HUES64 (cell line): Measurements from ENCODE around the gene ELMO1.

Experiments used
- H3K27ac ChIP-seq: 2 replicates; pipeline ENCODE4 v1.7.0; 2013; ENCODE audit warnings: low read depth, low read length, inconsistent platforms
- H3K27me3 ChIP-seq: 2 replicates; pipeline ENCODE4 v1.6.1; 2013; ENCODE audit warnings: mild to moderate bottlenecking, low read length; ENCODE audit not compliant: insufficient read depth
- H3K36me3 ChIP-seq: 2 replicates; pipeline ENCODE4 v1.6.1; 2013; ENCODE audit warnings: mild to moderate bottlenecking, low read length; ENCODE audit not compliant: insufficient read depth
- H3K4me1 ChIP-seq: 2 replicates; pipeline ENCODE4 v1.6.1; 2013; ENCODE audit warnings: mild to moderate bottlenecking, low read length, moderate library complexity; ENCODE audit not compliant: insufficient read depth
- H3K4me3 ChIP-seq: 2 replicates; pipeline ENCODE4 v1.5.1; 2013; ENCODE audit warnings: mild to moderate bottlenecking, low read length, moderate library complexity
- H3K9ac ChIP-seq: 2 replicates; pipeline ENCODE4 v1.6.1; 2013; ENCODE audit warnings: mild to moderate bottlenecking, low read depth, low read length
- H3K9me3 ChIP-seq: 2 replicates; pipeline ENCODE4 v1.6.1; 2013; ENCODE audit warnings: low read depth, low read length; ENCODE audit not compliant: insufficient read depth
- WGBS: fragments of 150-250, 120-280 bp; methylation state at CpG from one replicate; pipeline ENCODE4 v1.1.7; 2013; ENCODE audit warnings: missing lambda C conversion rate; 5-methylcytosine and 5-hydroxymethylcytosine counted together

ELMO1 gene

DNA sequence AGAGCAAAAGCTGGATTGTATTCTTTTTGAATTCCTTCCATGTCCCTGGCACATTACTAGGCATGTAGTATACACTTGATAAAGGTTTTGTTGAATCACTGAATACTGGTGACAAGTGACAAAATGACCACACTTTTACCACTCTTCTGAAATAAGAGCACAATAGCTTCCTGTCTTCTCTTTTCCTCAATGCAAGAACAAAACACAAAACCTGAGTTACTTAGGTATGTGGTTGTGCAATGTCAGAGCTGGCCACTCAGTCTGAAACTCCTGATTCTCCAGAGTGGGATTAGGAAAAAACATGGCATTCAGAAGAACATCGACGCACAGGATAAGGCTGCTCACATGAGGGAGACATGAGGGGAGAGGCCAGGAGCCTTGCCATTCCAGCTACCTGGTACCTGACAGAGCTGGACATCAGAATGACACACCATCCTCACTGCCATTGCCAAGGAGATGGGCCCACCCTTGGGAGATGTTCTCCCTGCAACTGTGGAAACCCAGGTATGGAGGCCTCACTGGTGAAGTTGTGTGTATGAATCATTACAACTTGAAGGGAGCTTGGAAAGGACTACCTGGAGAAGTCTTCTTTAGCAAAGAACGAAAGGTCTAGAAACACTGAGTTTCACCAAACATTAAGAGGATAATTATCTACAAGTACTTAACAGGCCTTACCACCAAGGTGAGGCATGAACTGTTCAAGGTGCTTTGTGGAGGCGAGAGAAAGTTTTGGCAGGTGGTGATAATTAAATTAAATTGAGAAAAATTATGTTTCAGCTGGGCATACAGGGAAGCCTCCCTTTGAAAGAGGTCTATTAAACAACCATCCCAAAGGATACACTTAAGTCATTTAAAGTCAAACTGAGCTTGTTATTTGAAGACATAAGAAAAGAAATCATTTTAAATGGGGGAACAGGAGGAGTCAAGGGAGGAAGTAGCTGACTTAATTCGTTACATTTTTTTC, 477.8 kb downstream of the ELMO1 start:
- Histone ChIP-seq H3K9me3 (no peaks in the 10 kb centered on the region), H3K9ac (no peak overlapping the region), H3K27ac (no peak overlapping the region), H3K4me3 (no peak overlapping the region), H3K36me3 (no peaks in the 10 kb centered on the region), H3K4me1 (peaks cover 5% of the 10 kb centered on the region; the same call in 1 of the 2 replicates), H3K27me3 (no peaks in the 10 kb centered on the region)
- WGBS = 91% methylated on average over 4 of the region's 5 CpGs

DNA sequence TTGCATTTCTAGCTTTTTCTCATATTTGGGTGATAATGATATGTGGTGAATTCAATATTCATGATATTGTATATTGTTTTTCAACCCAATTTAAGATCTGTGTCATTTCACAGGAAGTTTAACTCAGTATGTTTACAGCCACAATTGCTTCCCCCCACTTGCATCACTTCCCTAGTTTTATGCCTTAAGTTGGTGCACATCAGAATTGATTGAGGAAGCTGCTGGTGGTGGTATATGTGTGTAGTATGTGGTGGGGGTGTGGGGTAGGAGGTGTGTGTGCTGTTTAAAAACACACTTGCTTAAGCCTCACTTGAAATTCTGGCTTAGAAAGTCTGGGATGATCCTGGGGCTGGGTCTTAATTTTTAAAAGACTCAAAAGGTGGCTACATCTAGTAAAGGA, 479.3 kb downstream of the ELMO1 start:
- Histone ChIP-seq H3K27me3 (no peaks in the 10 kb centered on the region), H3K9ac (no peak overlapping the region), H3K4me1 (peaks cover 11% of the 10 kb centered on the region), H3K36me3 (no peaks in the 10 kb centered on the region), H3K9me3 (no peaks in the 10 kb centered on the region), H3K4me3 (no peak overlapping the region), H3K27ac (no peak overlapping the region)

DNA sequence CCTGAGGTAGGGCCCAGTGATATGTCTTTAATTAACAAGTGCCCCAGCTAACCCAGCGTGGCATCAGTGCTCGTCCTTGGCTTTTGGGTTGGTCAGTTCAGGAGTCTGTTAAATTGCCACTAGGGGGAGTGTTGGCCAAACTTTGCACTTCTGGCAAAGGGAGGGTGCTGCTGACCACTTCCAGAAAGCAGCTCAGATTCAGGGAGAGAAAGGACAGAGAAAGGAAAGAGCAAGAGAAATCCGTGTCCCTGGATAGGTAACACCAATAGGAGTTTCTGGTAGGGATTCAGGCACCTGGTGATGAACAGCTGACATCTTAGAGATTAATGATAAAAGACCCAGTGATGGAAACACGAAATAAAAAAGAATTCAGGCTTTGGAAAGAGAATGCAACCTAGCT, 481.3 kb downstream of the ELMO1 start:
- H3K9me3 ChIP-seq = no peaks in the 10 kb centered on the region
- peaks cover 11% of the 10 kb centered on the region for H3K4me1 ChIP-seq
- H3K9ac ChIP-seq = no peak overlapping the region
- H3K4me3 ChIP-seq = no peak overlapping the region
- WGBS = 38% methylated on average over 4 of the region's 4 CpGs
- H3K27ac ChIP-seq = no peak overlapping the region
- H3K36me3 ChIP-seq = no peaks in the 10 kb centered on the region
- H3K27me3 ChIP-seq = no peaks in the 10 kb centered on the region

DNA sequence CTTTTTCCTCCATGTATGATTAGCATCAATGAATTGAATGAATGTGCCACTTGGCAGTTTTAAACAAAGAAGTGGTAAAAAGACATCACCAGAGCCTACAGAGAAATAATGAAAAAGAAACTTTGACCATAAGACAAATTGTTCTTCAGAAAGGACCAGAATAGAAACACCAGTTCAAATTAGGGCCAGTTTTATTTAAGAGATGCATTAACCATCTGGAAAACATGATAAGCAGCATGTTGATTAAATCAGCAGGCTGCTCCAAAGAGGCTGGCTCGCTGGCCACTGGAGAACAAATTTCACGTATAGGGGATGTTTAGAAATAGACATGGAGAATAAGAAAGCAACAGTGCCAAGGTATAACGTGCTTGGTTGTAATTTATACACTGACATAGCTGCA, 482.0 kb downstream of the ELMO1 start:
- no peaks in the 10 kb centered on the region for H3K9me3 ChIP-seq
- H3K9ac ChIP-seq = no peak overlapping the region
- H3K27ac ChIP-seq = no peak overlapping the region
- 83% methylated on average over 3 of the region's 3 CpGs for WGBS
- no peaks in the 10 kb centered on the region for H3K27me3 ChIP-seq
- no peak overlapping the region for H3K4me3 ChIP-seq
- H3K4me1 ChIP-seq = peaks cover 18% of the 10 kb centered on the region
- H3K36me3 ChIP-seq = no peaks in the 10 kb centered on the region

DNA sequence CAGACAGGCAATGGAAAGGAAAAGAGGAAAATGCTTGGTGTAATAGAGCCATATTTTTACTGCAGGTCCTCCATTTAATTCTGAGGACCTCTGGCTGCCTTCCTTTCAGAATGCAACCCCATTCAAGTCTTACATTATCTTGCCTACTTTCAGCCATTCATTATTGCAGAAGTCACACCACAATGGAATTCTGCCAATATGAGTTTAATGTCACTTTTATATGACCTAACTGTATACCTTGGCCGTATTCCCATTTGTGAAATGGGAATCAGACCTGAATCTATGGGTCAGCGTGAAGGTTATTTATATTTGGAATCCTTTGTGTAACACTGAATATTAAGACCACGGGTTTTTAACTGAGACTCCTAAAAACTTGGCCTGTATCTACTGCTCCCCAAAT, 482.6 kb downstream of the ELMO1 start:
- H3K4me3 ChIP-seq = no peak overlapping the region
- 95% methylated on average over 3 of the region's 3 CpGs for WGBS

DNA sequence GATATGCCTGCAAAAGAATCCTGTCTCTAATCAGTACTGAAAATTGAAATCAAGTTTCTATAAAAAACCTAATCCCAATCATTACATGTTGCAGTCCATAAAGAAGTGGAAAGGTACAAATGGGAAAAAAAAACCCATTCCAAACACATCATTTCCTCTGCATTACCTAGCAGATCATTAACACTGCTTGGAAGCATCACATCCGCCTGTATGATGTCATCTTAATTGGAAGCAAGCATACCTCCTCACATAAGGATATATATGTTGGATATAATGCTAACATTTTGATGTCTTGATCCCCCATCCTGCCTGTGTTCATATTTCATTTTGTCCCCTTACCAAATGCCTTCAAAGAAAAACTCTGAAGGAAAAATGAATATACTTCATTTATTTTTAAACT, 483.0 kb downstream of the ELMO1 start:
- H3K9me3 ChIP-seq = no peaks in the 10 kb centered on the region
- no peak overlapping the region for H3K9ac ChIP-seq
- no peak overlapping the region for H3K4me3 ChIP-seq
- no peak overlapping the region for H3K27ac ChIP-seq
- H3K27me3 ChIP-seq = no peaks in the 10 kb centered on the region
- peaks cover 28% of the 10 kb centered on the region for H3K4me1 ChIP-seq
- WGBS = no CpG with 5 or more reads among the region's 1 CpG
- H3K36me3 ChIP-seq = no peaks in the 10 kb centered on the region

More for the DNA sequence above, 482.6 kb downstream of the ELMO1 start:
- H3K27ac ChIP-seq = no peak overlapping the region
- H3K9me3 ChIP-seq = no peaks in the 10 kb centered on the region
- H3K36me3 ChIP-seq = no peaks in the 10 kb centered on the region
- H3K27me3 ChIP-seq = no peaks in the 10 kb centered on the region
- H3K4me1 ChIP-seq = peaks cover 24% of the 10 kb centered on the region
- no peak overlapping the region for H3K9ac ChIP-seq

DNA sequence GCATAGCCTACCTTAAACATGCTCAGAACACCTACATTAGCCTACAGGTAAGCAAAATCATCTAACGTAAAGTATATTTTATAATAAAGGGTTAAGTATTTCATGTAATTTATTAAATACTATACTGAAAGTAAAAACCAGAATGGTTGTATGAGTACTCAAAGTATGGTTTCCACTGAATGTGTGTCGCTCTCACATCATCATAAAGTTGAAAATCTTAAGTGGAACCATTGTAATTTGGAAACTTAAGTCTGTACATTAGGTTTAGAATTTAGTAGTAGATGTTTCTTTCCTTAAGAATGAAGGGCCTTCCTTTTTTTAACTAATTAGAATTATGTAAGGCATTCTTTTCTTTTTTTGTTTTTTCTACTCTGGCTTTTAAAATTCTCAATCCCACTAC, 484.4 kb downstream of the ELMO1 start:
- Histone ChIP-seq H3K27me3 (no peaks in the 10 kb centered on the region), H3K4me3 (no peak overlapping the region), H3K9me3 (no peaks in the 10 kb centered on the region), H3K9ac (no peak overlapping the region), H3K4me1 (peaks cover 36% of the 10 kb centered on the region), H3K27ac (no peak overlapping the region), H3K36me3 (no peaks in the 10 kb centered on the region)
- WGBS = 88% methylated on average over 1 of the region's 2 CpGs

DNA sequence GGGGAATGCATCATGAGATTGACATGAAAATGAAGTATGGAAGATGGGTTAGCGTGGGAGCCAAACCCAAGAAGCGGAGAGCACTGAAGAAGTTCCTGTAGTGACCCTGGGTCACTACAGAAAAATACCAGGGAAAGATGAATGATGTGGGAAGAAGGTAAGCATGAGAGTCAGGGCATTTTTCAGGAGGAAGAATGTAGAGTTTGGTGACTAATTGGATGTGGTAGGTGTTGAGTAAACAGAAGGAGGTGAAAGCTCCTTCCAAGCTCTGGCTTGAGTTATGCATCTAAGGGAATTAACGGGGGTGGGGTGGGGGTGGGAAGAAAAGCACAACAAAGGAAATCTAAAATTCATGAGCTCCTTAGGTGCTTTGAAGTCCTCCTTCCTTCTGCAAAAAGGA, 486.3 kb downstream of the ELMO1 start:
- Histone ChIP-seq H3K9ac (no peak overlapping the region), H3K27ac (peak overlapping the region; percentile 62), H3K4me1 (peaks cover 31% of the 10 kb centered on the region), H3K27me3 (no peaks in the 10 kb centered on the region), H3K9me3 (peaks cover 3% of the 10 kb centered on the region; the same call in 1 of the 2 replicates), H3K36me3 (no peaks in the 10 kb centered on the region), H3K4me3 (no peak overlapping the region)
- 75% methylated on average over 3 of the region's 3 CpGs for WGBS

DNA sequence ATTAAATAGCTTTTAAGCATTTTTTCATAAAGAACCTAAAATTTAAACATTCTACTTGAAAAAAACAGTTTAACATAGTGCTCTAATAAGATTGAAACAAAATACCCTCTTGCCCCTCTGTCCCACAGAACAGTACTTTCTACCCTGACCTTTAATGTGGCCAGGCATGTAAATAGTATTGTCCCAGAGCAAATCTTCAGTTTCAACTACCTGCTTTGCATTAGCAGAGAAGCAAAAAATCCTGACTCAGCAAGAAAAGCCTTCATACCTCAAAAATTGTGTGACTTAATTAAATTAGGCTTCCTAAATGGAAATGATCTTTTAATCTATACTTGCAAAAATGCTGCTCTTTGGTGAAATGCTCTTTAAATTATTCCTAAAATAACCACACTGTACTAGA, 487.0 kb downstream of the ELMO1 start:
- Histone ChIP-seq H3K36me3 (no peaks in the 10 kb centered on the region), H3K27ac (peak overlapping the region; percentile 62)

DNA sequence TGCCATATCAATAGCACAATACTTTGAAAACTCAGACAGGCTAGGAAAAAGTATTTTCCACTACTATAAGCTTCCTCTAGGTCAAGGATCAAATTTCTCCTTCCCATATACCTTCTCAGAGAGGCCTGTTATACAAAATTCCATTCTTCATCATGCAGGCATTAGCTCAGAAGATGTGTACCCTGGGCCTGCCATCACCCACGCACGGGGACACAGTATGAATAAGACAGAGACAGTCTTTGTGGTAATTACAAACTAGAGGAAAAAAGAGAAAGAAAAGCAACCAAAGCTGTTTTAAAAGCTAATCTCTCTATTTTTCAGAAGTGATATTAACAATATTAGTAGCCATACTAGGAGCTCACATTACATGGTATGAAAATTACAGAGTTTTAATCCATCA, 487.6 kb downstream of the ELMO1 start:
- Histone ChIP-seq H3K4me1 (peaks cover 31% of the 10 kb centered on the region), H3K27me3 (no peaks in the 10 kb centered on the region), H3K4me3 (no peak overlapping the region), H3K27ac (no peak overlapping the region), H3K36me3 (no peaks in the 10 kb centered on the region), H3K9me3 (peaks cover 4% of the 10 kb centered on the region; the same call in 1 of the 2 replicates), H3K9ac (no peak overlapping the region)
- 87% methylated on average over 2 of the region's 2 CpGs for WGBS

More for the DNA sequence above, 487.0 kb downstream of the ELMO1 start:
- H3K9ac ChIP-seq = no peak overlapping the region
- no peak overlapping the region for H3K4me3 ChIP-seq
- peaks cover 31% of the 10 kb centered on the region for H3K4me1 ChIP-seq
- H3K27me3 ChIP-seq = no peaks in the 10 kb centered on the region
- peaks cover 4% of the 10 kb centered on the region; the same call in 1 of the 2 replicates for H3K9me3 ChIP-seq

DNA sequence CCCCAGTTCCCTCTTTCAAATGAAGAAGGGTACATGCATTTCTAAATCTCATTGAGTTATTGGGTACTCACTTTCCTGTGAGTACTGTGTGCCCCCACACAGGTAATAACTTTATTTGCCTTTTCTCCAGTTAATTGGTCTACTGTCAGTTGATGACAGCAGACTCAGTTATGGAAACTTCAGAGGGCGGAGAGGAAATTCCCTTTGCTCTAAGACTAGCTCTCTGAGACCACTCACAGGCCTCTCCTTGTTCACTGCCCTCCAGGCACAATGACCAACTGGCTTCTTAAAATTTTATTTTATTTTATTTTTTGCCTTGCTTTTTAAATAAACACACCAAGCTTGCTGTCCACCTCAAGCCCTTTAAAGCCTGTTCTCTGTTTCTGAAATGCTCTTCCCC, 488.6 kb downstream of the ELMO1 start:
- WGBS = 88% methylated on average over 1 of the region's 1 CpG
- H3K27ac ChIP-seq = no peak overlapping the region
- H3K9me3 ChIP-seq = peaks cover 4% of the 10 kb centered on the region; the same call in 1 of the 2 replicates
- peaks cover 29% of the 10 kb centered on the region for H3K4me1 ChIP-seq
- no peak overlapping the region for H3K9ac ChIP-seq
- no peaks in the 10 kb centered on the region for H3K36me3 ChIP-seq
- H3K27me3 ChIP-seq = no peaks in the 10 kb centered on the region
- H3K4me3 ChIP-seq = no peak overlapping the region
